HL-60 (cell line): ENCODE measurements around the gene IDH3B.
"Not testable (repeated sequence)": the region's sequence is repeated elsewhere in the genome, so short reads cannot be mapped to it uniquely, and the experiment has no call there.

ENCODE experiments used
- CTCF ChIP-seq: IDR thresholded peaks from one replicate; pipeline ENCODE4 v1.5.1; 2011; ENCODE audit warnings: low read length, control low read depth, inconsistent platforms; ENCODE audit not compliant: insufficient read depth
- GABPA ChIP-seq: IDR thresholded peaks from 2 replicates; pipeline ENCODE4 v1.6.1; 2012; ENCODE audit warnings: low read depth
- POLR2AphosphoS5 ChIP-seq: IDR thresholded peaks from 2 replicates; pipeline ENCODE4 v1.6.1; 2012; ENCODE audit warnings: low read depth
- REST ChIP-seq: IDR thresholded peaks from 2 replicates; pipeline ENCODE4 v1.6.1; 2012; ENCODE audit warnings: low read depth; ENCODE audit not compliant: insufficient replicate concordance
- SPI1 ChIP-seq: IDR thresholded peaks from 2 replicates; pipeline ENCODE4 v1.6.1; 2012; ENCODE audit warnings: low read depth, mild to moderate bottlenecking, borderline replicate concordance

- not testable (repeated sequence) for TF ChIP-seq CTCF, REST, POLR2AphosphoS5, GABPA
- TF ChIP-seq SPI1: peak; percentile 37; the same call in 1 of the 2 replicates
These were observed 18.0 kb upstream of the IDH3B start for GRCh38 chr20:2682040-2682439.
